Fibroblast of lung (primary cell): Measurements from ENCODE around the gene ANKS1A. TPM values are rescaled to one million over a fixed set of nuclear protein-coding genes. Genes with fewer than 3 reads are reported as not detected.

Experiments used
- DNase-seq, 2 donors: peaks; one replicate each; pipeline versions ENCODE4 v3.0.0 to v3.0.0-alpha.2; 2010; ENCODE audit warnings: low read depth in 2 of 2
- H2AFZ ChIP-seq: 2 replicates; pipeline ENCODE4 v1.5.1; 2012; ENCODE audit warnings: low read length, control low read depth, inconsistent platforms
- H3K27ac ChIP-seq: 2 replicates; pipeline ENCODE4 v1.5.1; 2011; ENCODE audit warnings: low read length, control low read depth; ENCODE audit not compliant: insufficient read depth
- H3K27me3 ChIP-seq: 2 replicates; pipeline ENCODE4 v1.5.1; 2011; ENCODE audit warnings: mild to moderate bottlenecking, low read length; ENCODE audit not compliant: control insufficient read depth, insufficient read depth
- H3K36me3 ChIP-seq: 2 replicates; pipeline ENCODE4 v1.5.1; 2011; ENCODE audit warnings: low read length; ENCODE audit not compliant: control insufficient read depth, insufficient read depth
- H3K4me1 ChIP-seq: 2 replicates; pipeline ENCODE4 v1.5.1; 2011; ENCODE audit warnings: low read length; ENCODE audit not compliant: control insufficient read depth, insufficient read depth; ENCODE audit errors: extremely low read depth
- H3K4me2 ChIP-seq: 2 replicates; pipeline ENCODE4 v1.5.1; 2011; ENCODE audit warnings: low read length, control low read depth; ENCODE audit not compliant: insufficient read depth; ENCODE audit errors: extremely low read depth
- H3K4me3 ChIP-seq, 4 experiments: fragments of 200-600 bp in 1 of 4; sonication (generic) in 1 of 4; replicated peaks in 1 of 4; 2 replicates each; pipeline ENCODE4 v1.5.1; 2011 to 2016; ENCODE audit warnings: low read length in 4 of 4, low read depth in 3 of 4, mild to moderate bottlenecking in 3 of 4, control low read depth in 2 of 4, inconsistent platforms in 1 of 4, mixed read lengths in 1 of 4; ENCODE audit not compliant: insufficient read depth in 1 of 4; ENCODE audit errors: control extremely low read depth in 1 of 4
- H3K79me2 ChIP-seq: 2 replicates; pipeline ENCODE4 v1.5.1; 2012; ENCODE audit warnings: mild to moderate bottlenecking, low read length, inconsistent platforms; ENCODE audit not compliant: control insufficient read depth, insufficient read depth
- H3K9ac ChIP-seq: 2 replicates; pipeline ENCODE4 v1.5.1; 2011; ENCODE audit warnings: mild to moderate bottlenecking, low read length, control low read depth; ENCODE audit not compliant: insufficient read depth
- H3K9me3 ChIP-seq: 2 replicates; pipeline ENCODE4 v1.5.1; 2012; ENCODE audit warnings: low read depth, low read length; ENCODE audit not compliant: control insufficient read depth, insufficient read depth
- H4K20me1 ChIP-seq: 2 replicates; pipeline ENCODE4 v1.5.1; 2011; ENCODE audit warnings: low read length; ENCODE audit not compliant: control insufficient read depth, insufficient read depth; ENCODE audit errors: extremely low read depth
- EZH2 ChIP-seq: IDR thresholded peaks from 2 replicates; pipeline ENCODE4 v1.5.1; 2012; ENCODE audit warnings: low read length, control low read depth, mild to moderate bottlenecking; ENCODE audit errors: missing control alignments
- polyA plus RNA-seq, 2 donors: library from polyadenylated mRNA; depleted of rRNA in 1 of 2; stranded (reverse) in 1 of 2; unstranded in 1 of 2; fragments of >200 nt; gene quantifications; 2 replicates each; pipeline ENCODE4 v1.2.1, GENCODE V29; 2011 to 2012; ENCODE audit warnings: missing spikeins in 1 of 2
- total RNA-seq: library from RNA; depleted of rRNA; stranded (reverse); fragments of >200 nt; gene quantifications from 2 replicates; pipeline ENCODE4 v1.2.1, GENCODE V29; 2014
- TF ChIP-seq, protein P1 (sequence below), 2 donors: IDR thresholded peaks in 1 of 2; conservative IDR thresholded peaks in 1 of 2; 1 replicate in 1 of 2; 2 replicates in 1 of 2; pipeline ENCODE4 v1.5.1; 2011 to 2012; ENCODE audit warnings: low read length in 2 of 2, control low read depth in 1 of 2, inconsistent platforms in 1 of 2, low read depth in 1 of 2, mild to moderate bottlenecking in 1 of 2

The ANKS1A gene
- total and polyA plus RNA-seq, 2 donors (not counting 1 experiment from before 2014, with no cell fraction given): 3.6 to 7.8 TPM

DNA sequence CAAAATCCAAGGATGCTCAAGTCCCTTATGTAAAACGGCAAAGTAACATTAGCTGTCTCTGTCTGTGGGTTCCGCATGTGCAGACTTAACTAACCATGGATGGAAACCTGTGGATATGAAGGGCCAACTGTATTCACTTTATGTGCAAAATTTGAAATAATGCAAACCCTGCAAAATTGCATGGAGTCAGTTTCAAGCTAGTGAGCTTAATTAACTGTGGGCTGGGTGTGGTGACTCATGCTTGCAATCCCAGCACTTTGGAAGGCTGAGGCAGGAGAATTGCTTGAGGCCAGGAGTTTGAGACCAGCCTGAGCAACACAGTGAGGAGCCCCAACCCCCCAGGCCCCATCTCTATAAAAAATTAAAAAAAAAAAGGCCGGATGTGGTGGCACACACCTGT lies 81.4 kb downstream of the ANKS1A start:
- peak in 1 of 2 donors; percentile 15 for DNase-seq
- no peak overlapping the region for H3K27ac ChIP-seq
- no peak overlapping the region for H3K9ac ChIP-seq
- H3K9me3 ChIP-seq: no peaks in the 10 kb centered on the region
- no peak overlapping the region for H3K4me3 ChIP-seq
- no peak overlapping the region for H2AFZ ChIP-seq
- H3K36me3 ChIP-seq: no peaks in the 10 kb centered on the region
- no peaks in the 10 kb centered on the region for H3K79me2 ChIP-seq
- TF ChIP-seq, protein P1, sequence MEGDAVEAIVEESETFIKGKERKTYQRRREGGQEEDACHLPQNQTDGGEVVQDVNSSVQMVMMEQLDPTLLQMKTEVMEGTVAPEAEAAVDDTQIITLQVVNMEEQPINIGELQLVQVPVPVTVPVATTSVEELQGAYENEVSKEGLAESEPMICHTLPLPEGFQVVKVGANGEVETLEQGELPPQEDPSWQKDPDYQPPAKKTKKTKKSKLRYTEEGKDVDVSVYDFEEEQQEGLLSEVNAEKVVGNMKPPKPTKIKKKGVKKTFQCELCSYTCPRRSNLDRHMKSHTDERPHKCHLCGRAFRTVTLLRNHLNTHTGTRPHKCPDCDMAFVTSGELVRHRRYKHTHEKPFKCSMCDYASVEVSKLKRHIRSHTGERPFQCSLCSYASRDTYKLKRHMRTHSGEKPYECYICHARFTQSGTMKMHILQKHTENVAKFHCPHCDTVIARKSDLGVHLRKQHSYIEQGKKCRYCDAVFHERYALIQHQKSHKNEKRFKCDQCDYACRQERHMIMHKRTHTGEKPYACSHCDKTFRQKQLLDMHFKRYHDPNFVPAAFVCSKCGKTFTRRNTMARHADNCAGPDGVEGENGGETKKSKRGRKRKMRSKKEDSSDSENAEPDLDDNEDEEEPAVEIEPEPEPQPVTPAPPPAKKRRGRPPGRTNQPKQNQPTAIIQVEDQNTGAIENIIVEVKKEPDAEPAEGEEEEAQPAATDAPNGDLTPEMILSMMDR (conservative IDR thresholded peaks at IDR 0.05 in 1 of 2, IDR thresholded peaks at IDR 0.05 in 1 of 2; ENCODE audit: low read depth in 1 of 2, low read length in 2 of 2): no peak
- no peak for TF ChIP-seq EZH2
- peak overlapping the region; percentile 29 for H3K4me2 ChIP-seq
- no peaks in the 10 kb centered on the region for H4K20me1 ChIP-seq
- H3K27me3 ChIP-seq: no peaks in the 10 kb centered on the region
- H3K4me1 ChIP-seq: peaks cover 11% of the 10 kb centered on the region

GRCh38 chr6:34970957-34971356 lies 81.9 kb downstream of the ANKS1A start:
- no peaks in the 10 kb centered on the region for H4K20me1 ChIP-seq
- no peak for TF ChIP-seq EZH2
- TF ChIP-seq, protein P1 (conservative IDR thresholded peaks at IDR 0.05 in 1 of 2, IDR thresholded peaks at IDR 0.05 in 1 of 2; ENCODE audit: low read depth in 1 of 2, low read length in 2 of 2): no peak
- H3K36me3 ChIP-seq: no peaks in the 10 kb centered on the region
- no peak overlapping the region for H2AFZ ChIP-seq
- no peaks in the 10 kb centered on the region for H3K79me2 ChIP-seq
- no peaks in the 10 kb centered on the region for H3K9me3 ChIP-seq
- peak; percentile 37 to 65 for DNase-seq
- H3K9ac ChIP-seq: no peak overlapping the region
- H3K4me3 ChIP-seq: no peak overlapping the region
- peak overlapping the region; percentile 37 for H3K27ac ChIP-seq
- H3K4me2 ChIP-seq: no peak overlapping the region
- no peaks in the 10 kb centered on the region for H3K27me3 ChIP-seq
- peaks cover 11% of the 10 kb centered on the region for H3K4me1 ChIP-seq

- Histone ChIP-seq H3K9ac (no peak overlapping the region), H3K27me3 (no peaks in the 10 kb centered on the region), H3K9me3 (no peaks in the 10 kb centered on the region), H3K4me1 (peaks cover 11% of the 10 kb centered on the region), H3K36me3 (no peaks in the 10 kb centered on the region), H3K4me3 (no peak overlapping the region), H4K20me1 (no peaks in the 10 kb centered on the region), H3K4me2 (no peak overlapping the region), H3K27ac (no peak overlapping the region), H3K79me2 (no peaks in the 10 kb centered on the region), H2AFZ (no peak overlapping the region)
- no peak for DNase-seq
- TF ChIP-seq EZH2: no peak
- TF ChIP-seq, protein P1 (conservative IDR thresholded peaks at IDR 0.05 in 1 of 2, IDR thresholded peaks at IDR 0.05 in 1 of 2; ENCODE audit: low read depth in 1 of 2, low read length in 2 of 2): peak in 1 of 2 donors; percentile 31
Measured at GRCh38 chr6:34973547-34974248, 84.6 kb downstream of the ANKS1A start.
